ENCODE data around the gene KCNJ4.

KCNJ4 gene

GRCh38 chr22:38429499-38430068 is 25.4 kb downstream of the KCNJ4 start:
- no peak overlapping the region for H3K4me3 ChIP-seq (ENCODE audit: low read length)
- no peak for DNase-seq (ENCODE audit: low read depth)
- TF ChIP-seq CTCF (conservative IDR thresholded peaks at IDR 0.05; ENCODE audit: low read depth, low read length) = no peak

GRCh38 chr22:38428714-38429113 is 26.3 kb downstream of the KCNJ4 start:
- no peak for TF ChIP-seq CTCF (conservative IDR thresholded peaks at IDR 0.05; ENCODE audit: low read depth, low read length)
- no peak overlapping the region for H3K4me3 ChIP-seq (ENCODE audit: low read length)
- no peak for DNase-seq (ENCODE audit: low read depth)

- TF ChIP-seq CTCF (conservative IDR thresholded peaks at IDR 0.05; ENCODE audit: low read depth, low read length) = no peak
- no peak overlapping the region for H3K4me3 ChIP-seq (ENCODE audit: low read length)
- DNase-seq (ENCODE audit: low read depth) = no peak
These were observed 27.1 kb downstream of the KCNJ4 start for GRCh38 chr22:38427940-38428339.

GRCh38 chr22:38427465-38427864 is 27.5 kb downstream of the KCNJ4 start:
- TF ChIP-seq CTCF (conservative IDR thresholded peaks at IDR 0.05; ENCODE audit: low read depth, low read length) = no peak
- H3K4me3 ChIP-seq (ENCODE audit: low read length) = no peak overlapping the region

GRCh38 chr22:38426628-38427027 is 28.4 kb downstream of the KCNJ4 start:
- H3K4me3 ChIP-seq (ENCODE audit: low read length) = no peak overlapping the region
- TF ChIP-seq CTCF (conservative IDR thresholded peaks at IDR 0.05; ENCODE audit: low read depth, low read length) = no peak
- DNase-seq (ENCODE audit: low read depth) = no peak

More at GRCh38 chr22:38427465-38427864, 27.5 kb downstream of the KCNJ4 start:
- no peak for DNase-seq (ENCODE audit: low read depth)

GRCh38 chr22:38424525-38425080 is 30.4 kb downstream of the KCNJ4 start:
- H3K4me3 ChIP-seq (ENCODE audit: low read length) = no peak overlapping the region
- no peak for DNase-seq (ENCODE audit: low read depth)
- no peak for TF ChIP-seq CTCF (conservative IDR thresholded peaks at IDR 0.05; ENCODE audit: low read depth, low read length)

Data from retinal pigment epithelial cell (primary cell).